ENCODE data around the gene ANKRD9. TPM values are rescaled to one million over a fixed set of nuclear protein-coding genes. Genes with fewer than 3 reads are reported as not detected.

The ANKRD9 gene
- total RNA-seq, 2 donors from 2014 or later: 97.0 to 160 TPM

DNA sequence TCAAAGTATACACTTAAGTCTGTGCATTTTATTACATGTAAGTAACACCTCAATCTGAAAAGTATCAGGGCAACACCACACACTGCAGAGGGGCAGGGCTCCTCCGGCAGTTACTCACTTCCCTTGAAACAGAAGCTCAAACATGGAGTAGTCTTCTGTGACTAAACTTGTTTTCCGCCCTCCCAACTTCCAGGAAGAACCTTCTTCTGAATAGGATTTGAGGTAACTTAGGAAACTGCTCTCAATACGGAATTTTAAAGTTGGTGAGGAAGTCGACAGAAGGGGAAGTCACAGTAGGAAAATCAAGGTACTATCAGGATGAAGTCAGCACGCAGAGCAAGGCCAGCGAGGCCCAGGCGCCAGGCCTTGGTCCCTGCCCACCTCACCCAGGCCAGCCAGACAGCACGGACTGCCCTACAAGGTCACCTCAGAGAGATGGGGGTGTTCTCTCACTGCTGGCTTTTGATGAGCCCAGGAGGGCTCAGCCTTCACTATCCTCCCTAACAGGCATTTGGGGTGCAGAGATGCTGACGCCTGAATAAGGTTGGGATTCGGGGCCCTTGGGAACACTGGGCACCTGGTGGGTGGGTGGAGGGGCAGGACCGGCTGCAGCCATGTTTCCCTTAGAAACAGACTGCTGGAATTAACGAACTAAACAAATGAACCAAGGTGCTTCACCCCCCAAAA is 5.8 kb downstream of the ANKRD9 start:
- no peak for DNase-seq
- ATAC-seq: peak in 1 of 2 donors; percentile 8
- intact Hi-C loops (cut with DNase I): no loop called here

DNA sequence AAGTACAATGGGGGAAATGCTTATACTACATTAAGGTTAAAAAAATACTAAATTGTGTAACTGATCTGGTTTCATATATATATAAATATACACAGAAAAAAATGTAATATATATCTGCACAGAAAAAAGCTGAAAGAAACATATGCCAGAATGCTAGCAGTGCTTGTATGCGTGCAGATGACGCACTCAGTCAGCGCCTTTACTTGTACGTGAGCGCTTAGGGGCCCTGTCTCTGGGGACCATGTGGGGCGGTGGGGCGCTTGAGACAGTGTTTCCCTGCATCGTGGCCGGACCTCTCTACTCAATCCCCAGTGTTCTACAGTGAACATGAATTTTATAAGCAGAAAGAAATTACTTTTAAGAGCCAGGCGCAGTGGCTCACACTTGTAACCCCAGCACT is 7.0 kb downstream of the ANKRD9 start:
- no peak for ATAC-seq
- intact Hi-C loops (cut with DNase I): no loop called here
- no peak for DNase-seq

DNA sequence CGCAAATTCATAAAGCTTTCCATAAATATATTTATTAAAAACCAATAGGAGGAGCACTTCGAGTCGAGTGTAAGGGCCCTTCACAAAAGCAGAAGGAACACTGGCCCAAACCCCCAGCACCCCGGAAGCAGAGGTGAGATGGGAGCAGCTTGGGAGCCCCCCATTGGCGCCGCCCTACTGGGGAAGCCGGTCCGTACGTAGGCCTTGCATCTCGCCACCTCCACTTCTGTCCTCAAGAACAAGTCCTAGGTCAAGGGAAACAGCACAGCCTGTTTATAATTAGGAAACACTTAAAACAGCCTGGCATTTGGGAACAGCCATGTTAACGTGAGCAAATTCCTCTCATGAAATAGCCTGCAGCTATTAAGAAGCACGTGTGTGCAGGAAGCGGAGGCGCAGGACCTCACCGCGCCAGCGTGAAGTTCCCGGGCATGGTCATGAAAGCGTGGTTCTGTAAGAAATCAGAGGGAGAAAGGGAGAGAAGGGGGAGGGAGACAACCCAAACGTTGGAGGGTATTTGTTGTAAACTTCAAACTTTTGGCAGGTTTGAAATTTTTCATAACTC is 7.7 kb downstream of the ANKRD9 start:
- intact Hi-C loops (cut with DNase I): no loop called here
- no peak for DNase-seq
- no peak for ATAC-seq

DNA sequence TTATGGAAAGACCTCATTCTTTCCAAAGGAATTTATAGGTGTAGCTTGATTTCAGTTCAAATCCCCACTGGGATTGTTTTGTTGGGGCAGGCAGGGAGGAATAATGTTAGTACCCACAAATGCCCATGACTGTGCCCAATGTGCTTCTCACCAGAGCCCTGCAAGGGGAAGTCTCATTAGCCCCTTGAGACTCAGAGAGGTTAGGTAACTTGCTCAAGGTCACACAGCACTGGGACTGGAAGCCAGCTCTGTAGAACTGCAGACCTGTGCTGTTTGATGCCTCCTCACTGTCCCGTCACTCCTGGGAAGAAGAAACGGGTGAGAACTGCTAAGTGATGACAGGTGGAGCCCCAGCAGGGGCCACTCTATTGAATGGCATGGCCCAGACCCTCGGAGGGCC is 8.9 kb downstream of the ANKRD9 start:
- intact Hi-C loops (cut with DNase I): no loop called here
- DNase-seq: no peak

DNA sequence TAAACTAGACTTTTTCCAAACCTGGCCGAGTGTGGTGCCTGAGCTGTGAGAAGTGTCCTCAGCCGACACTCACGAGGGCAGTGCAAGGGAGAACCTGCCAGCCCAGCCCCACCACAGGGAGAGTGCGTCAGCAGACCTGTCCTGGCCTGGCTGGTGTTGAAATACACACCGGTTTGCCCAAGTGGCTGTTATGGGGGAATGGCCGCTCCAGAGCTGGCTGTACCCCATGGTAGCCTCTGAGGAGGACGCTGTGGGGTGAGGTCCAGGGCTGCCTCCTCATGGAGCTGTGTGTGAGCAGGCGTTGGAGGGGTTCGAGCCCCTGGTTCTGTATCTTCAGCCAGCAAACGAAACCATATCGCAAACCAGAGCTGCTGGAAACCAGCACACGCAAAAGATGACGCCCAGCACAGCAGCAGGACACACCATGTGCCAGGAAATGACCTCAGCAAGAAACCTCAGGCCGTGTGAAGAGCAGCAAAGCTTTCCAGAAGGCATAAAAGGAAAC is 9.4 kb downstream of the ANKRD9 start:
- intact Hi-C loops (cut with DNase I): no loop called here
- ATAC-seq (peak; percentile 46 to 65), DNase-seq (peak; percentile 80)

More for the DNA sequence above, 8.9 kb downstream of the ANKRD9 start:
- no peak for ATAC-seq

DNA sequence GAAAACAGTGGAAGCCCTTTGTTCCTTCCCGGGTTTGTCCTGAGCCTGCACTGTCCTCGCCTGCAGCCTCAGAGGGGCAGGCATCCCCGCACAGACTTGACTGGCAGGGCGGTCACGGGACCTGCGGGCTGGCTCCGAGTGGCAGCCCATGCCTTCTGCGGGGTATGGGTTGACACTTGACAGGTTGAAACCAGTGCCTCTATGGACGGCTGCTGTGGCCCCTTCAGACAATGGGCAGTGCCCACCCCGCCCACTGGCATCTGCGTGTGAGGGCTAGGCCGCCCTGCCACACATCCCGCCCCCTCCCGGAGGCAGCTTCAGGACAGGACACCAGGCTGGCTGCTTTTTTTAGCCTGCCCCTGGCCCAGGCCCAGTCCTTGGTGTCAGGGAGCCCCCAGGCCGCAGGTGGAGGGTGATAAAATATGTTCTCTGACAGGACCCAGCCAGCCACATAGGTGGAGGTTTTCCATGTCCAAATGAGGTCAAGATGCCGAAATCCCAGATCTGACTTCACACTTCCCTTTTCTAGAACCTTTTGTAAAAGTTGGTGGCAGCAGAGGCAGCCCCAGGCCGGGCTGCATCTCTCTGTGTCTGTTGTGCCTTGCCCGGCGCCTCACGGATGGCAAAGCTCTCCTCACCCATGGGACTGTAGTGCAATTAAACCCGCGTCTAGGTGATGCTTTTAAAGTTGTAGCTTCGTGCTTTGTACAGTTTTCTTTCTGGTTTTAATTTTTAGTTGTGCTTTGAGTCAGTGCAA is 10.0 kb downstream of the ANKRD9 start:
- intact Hi-C loops (cut with DNase I): no loop called here
- ATAC-seq (peak; percentile 71 to 79), DNase-seq (peak; percentile 84)

DNA sequence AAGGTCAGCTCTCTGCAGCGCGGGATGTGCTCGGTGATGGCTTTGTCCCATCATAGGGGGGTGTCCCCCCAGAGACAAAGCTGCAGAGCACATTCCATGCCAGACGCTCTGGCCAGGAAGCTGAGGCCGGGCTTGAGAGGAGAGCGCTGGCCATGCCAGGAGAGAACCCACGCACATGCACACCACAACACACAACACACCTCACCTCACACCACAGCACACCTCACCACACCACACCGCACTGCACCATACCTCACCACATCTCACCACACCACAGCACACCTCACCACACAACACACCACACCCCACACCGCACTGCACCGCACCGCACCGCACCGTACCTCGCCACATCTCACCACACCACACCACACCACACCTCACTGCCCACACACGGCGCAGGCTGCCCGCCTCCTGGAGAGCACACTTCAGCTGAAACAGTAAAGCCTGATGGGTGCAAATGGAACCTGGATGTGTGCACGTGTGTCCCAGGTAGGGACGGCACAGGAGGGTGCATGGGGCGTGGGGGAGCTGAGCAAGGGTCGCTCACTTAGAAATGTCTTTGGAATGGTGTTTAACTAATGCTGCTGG is 10.8 kb downstream of the ANKRD9 start:
- ATAC-seq (no peak), DNase-seq (no peak)
- intact Hi-C loops (cut with DNase I): no loop called here

DNA sequence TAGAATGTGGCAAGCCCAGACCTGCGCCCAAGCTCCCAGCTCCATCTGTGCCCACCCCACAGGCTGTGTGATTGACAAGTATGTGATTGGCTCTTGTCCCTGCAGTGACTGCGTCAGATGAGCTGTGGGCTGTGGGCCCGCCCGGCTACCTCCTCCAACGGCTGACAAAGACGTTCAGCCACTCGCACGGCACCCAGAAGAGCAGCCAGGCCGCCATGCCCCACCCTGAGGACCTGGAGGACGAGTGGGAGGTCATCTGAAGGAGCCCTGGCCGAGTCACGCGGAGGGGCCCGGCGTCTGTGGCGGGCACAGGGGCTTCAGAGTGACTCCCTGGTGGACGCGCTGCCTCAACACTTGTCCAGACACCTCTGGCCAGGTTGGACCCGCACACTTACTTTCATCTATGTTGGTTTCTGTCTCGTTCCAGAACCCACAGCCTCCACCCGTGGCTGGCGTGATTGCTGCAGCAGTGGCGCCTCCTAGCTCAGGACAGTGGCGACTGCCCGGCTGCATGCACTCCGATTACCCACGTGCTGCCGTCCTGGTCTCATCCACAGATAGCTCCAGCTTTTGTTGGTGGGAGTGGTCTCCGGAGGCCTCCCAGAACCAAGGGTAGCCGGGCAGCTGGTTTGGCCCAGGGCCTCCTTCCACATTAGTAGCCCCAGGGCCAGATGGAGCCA is 11.4 kb downstream of the ANKRD9 start:
- intact Hi-C loops (cut with DNase I): no loop called here
- DNase-seq: no peak
- no peak for ATAC-seq

DNA sequence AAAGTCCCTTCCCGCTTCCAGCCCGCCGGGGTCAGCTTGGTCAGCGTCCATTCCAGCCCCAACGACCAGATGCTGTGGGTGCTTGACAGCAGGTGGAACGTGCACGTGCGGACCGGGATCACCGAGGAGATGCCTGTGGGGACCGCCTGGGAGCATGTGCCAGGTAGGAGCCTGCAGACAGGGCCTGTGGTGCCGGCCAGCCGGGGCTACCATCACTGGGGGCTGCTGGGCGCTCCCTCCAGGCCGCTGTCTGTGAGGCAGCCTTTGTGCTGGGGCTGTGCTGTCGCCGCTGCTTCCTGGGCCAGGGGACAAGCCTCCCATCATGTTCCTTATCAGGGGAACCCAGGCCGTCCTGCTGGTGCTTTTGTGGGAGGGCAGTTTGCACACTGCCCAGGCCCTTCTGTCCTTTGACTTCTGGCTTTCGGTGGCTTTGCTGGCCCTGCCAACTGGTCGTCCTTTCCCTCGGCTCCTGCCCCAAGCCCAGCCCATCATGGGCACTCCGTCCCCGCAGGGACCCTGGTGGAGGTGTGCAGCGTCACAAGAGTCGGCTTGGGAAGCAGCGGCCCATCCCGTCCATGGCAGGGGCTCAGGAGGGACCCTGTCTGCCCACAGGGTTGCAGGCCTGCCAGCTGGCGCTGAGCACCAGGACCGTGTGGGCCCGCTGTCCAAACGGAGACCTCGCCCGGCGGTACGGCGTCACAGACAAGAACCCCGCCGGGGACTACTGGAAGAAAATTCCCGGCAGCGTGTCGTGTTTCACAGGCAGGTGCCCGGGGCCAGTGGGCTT is 12.4 kb downstream of the ANKRD9 start:
- intact Hi-C loops (cut with DNase I): no loop called here
- ATAC-seq: no peak
- DNase-seq: no peak

DNA sequence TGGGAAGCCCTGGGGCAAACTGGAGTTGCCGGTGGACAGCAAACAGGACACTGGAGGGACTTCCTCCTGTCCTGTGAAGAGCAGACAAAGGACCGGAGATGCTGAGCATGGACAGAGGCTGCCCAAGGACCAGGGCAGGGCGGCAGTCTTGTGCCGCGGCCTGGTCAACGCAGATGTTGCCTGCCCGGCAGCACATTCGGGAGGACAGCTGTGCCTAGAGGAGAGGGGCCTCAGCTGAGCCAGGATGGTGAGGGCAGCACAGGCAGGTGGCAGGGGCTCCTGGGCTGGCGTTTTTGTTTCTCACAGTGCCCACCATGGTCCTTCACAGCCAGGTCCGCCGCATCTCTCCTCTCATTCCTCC is 13.3 kb downstream of the ANKRD9 start:
- no peak for DNase-seq
- intact Hi-C loops (cut with DNase I): no loop called here
- ATAC-seq: no peak

DNA sequence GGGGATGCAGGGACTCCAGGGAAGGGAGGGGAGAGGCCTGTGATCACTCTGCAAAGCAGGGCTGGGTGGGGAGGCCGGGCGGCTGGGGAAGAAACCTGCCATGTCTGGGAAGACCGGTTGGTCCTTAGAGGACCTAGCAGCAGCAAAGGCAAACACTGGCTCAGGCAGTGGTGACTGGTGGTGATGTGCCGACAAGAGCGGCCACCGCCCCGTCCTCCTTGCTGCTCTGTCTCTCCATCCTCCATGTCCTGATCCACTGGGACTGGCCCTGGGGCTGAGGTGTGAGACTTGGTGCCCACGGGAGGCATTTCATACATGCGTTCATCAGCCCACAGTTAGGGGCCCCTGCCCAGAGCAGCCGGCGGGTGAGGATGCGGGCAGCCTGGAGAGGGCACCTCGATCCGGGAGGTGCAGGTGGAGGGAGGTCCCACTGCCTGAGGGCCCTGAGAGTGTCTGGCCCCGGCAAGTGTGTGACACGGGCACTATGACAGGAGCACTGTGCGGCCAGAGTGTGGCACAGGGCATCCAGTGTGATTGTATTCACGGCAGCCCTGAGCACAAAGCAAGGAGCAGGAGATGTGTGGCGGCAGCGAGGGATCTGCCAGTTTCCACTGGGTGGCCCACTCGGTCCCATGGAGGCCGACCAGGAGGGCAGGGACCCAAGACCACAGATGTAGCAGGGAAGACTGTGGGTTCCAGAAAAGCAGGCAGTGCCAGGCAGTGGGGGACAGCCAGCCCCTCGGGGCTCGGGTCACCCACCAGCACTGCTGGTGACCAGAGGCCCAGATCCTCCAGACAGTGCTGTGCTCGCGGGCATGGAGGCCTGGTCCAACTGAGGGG is 13.9 kb downstream of the ANKRD9 start:
- intact Hi-C loops (cut with DNase I): no loop called here
- ATAC-seq (no peak), DNase-seq (no peak)

DNA sequence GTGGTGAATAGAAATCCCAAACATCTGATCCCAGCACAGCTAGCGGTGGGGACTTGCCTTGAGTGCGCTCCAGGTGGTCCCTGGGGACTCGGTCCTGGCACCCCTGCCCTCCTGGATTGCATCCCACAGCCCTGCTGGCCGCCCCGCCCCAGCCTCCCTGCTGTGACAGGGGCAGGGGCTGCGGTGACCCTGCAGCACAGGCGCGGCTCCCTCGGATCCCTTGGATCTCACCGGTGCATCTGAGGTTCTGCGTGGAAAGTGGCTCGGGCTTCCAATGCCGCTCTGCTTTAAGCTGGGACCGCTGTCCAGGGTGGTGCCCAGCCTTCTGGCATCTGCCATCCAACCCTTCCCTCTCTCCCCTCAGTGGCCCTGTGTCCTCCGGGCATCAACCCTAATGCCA is 16.0 kb downstream of the ANKRD9 start:
- DNase-seq: no peak
- no peak for ATAC-seq

DNA sequence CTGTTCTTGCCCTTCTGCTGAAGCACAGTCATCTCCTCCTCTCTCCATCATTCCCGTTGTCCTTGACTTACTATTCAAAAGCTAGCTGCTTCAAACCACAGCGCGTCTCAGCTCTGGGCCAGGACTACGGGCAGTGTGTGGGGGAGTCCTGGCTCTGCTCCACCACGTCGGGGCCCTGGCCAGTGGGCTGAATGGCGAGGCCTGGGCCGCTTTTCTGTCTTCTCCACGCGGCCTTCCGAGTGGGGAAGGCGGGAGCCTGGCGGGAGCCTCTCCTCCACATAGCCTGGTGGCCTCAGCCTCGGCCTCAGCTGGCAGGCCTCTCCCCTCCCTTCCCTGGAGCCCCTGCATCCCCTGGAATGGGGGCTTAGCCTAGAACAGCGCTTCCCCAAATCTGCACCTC is 16.5 kb downstream of the ANKRD9 start:
- DNase-seq: no peak
- ATAC-seq: no peak
- intact Hi-C loops (cut with DNase I): no loop called here

More for the DNA sequence above, 16.0 kb downstream of the ANKRD9 start:
- intact Hi-C loops (cut with DNase I): no loop called here

DNA sequence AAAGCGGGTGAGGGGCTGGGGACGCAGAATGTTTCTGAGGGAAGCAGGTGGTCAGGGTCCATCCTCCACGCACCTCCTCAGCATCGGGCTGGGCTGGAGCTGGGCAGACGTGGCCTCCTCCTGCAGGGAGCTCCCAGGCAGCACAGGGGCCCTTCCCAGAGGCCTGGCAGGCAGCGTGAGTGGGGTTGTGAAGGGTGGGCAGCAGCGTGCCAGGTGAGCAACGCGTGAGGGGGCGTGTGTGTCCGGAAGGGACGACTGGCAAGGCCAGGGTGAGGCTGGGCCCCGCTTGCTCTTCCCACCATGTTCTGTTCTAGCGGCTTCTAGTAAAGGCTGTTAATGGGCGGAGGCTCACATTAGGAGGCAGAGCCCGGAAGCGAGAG is 17.1 kb downstream of the ANKRD9 start:
- intact Hi-C loops (cut with DNase I): no loop called here
- DNase-seq: no peak

DNA sequence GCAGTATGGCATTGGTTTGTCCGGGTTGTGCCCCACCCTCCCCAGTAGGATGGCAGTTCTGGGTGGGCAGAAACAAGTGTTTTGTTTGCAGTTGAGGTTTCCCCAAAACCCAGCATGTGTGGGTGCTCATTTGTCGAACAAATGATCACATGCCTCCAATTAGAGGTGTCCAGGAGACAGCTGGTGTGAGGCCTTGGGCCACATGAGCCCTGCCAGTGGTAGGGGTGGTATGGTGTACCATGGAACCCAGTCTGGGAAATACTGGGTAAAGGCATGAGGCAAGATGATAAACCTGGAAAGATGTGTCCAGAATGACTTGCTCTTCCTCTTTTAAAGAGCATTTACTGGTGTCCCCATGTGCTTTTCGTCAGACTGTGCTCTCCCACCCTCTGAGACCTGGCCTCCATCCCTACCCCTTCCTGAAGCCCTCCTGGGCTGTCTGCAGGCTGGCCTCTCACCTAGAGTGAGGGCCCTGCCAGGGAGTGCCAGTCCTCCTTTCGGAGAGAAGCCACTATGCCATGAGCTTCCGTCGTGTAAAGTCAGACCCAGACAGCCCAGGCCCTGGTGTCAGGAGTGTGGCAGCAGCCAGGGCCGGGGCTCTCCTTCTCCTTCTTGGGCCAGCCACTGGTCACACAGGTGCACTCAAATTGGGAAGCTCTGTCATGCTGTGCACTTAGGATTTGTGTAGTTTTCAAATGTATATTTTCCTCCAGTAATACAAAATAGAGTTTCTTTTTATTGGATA is 17.6 kb downstream of the ANKRD9 start:
- DNase-seq (no peak), ATAC-seq (no peak)
- intact Hi-C loops (cut with DNase I): no loop called here

More for the DNA sequence above, 17.1 kb downstream of the ANKRD9 start:
- ATAC-seq: no peak

DNA sequence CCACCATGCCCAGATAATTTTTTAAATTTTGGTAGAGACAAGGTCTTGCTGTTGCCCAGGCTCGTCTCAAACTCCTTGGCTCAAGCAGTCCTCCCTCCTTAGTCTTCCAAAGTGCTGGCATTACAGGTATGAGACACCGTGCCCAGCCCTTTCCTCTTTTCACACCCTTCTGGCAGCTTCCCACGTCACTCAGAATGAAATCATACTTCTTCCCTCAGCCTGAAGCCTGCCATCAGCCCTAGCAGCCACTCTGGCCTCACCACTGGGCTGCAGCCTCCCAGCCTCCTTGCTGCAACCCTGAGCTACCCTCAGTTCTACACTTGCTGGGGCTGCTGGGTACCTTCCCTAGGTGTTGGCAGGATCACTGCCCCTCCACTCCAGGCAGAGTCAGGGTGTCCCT is 18.2 kb downstream of the ANKRD9 start:
- ATAC-seq: no peak
- intact Hi-C loops (cut with DNase I): no loop called here
- no peak for DNase-seq

DNA sequence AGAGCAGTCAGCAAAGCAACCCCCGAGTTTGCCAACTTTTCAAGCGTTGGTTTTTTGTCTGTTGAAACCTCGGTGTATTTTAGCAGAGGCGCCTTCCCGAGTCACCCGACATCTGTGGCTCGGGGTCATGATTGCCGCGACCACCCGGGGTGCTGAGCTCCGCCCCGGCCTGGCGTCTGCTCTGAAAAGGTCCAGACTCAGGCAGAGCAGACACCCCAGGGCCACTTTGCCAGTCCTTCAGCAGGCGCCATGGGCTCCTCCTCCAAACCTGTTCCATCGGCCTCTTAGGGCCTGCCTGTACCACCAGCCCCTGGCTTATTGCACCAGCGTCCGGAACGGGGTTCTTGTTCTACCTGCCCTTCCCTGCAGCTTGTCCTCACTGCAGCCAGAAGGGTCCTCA is 19.1 kb downstream of the ANKRD9 start:
- intact Hi-C loops (cut with DNase I): no loop called here
- no peak for DNase-seq

More for the DNA sequence above, 19.1 kb downstream of the ANKRD9 start:
- no peak for ATAC-seq

Data from left cardiac atrium (tissue), 4 donors.